Sigmoid colon (tissue), 4 donors: ENCODE measurements around the gene PILRA.

ENCODE experiments used
- CTCF ChIP-seq, 4 experiments: fragments of 450-650 bp in 3 of 4; fragments of 200-600 bp in 1 of 4; IDR thresholded peaks; one replicate each; pipeline ENCODE4 v1.5.1; 2016 to 2019; ENCODE audit warnings: antibody characterized with exemption in 4 of 4, mild to moderate bottlenecking in 3 of 4, moderate library complexity in 2 of 4
- EP300 ChIP-seq, 4 donors: sonication (generic); formaldehyde crosslinking; IDR thresholded peaks; one replicate each; pipeline ENCODE4 v1.6.1; 2017; ENCODE audit warnings: antibody characterized with exemption in 4 of 4
- POLR2A ChIP-seq, 2 donors: fragments of 450-650 bp; IDR thresholded peaks; one replicate each; pipeline ENCODE4 v1.6.1; 2016; ENCODE audit warnings: antibody characterized with exemption in 2 of 2, mild to moderate bottlenecking in 2 of 2, moderate library complexity in 2 of 2

- no peak for TF ChIP-seq CTCF (IDR thresholded peaks at IDR 0.05)
- TF ChIP-seq EP300 (IDR thresholded peaks at IDR 0.05), result no peak
- TF ChIP-seq POLR2A (IDR thresholded peaks at IDR 0.05), result no peak
Measured at GRCh38 chr7:100441641-100442535, 68.6 kb downstream of the PILRA start.
